Measurements from ENCODE around the gene RABL6.

DNA sequence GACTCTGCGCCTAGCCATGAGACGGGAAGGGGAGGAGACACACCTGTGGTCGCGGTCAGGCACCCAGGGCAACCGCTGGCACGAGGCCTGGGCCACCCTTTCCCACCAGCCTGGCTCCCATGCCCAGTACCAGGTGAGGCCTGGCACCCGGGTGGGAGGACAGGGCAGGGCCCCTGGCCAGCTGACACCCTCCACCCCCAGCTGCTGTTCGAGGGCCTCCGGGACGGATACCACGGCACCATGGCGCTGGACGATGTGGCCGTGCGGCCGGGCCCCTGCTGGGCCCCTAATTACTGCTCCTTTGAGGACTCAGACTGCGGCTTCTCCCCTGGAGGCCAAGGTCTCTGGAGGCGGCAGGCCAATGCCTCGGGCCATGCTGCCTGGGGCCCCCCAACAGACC is 49.4 kb downstream of the RABL6 start:
- TF ChIP-seq, protein P1, sequence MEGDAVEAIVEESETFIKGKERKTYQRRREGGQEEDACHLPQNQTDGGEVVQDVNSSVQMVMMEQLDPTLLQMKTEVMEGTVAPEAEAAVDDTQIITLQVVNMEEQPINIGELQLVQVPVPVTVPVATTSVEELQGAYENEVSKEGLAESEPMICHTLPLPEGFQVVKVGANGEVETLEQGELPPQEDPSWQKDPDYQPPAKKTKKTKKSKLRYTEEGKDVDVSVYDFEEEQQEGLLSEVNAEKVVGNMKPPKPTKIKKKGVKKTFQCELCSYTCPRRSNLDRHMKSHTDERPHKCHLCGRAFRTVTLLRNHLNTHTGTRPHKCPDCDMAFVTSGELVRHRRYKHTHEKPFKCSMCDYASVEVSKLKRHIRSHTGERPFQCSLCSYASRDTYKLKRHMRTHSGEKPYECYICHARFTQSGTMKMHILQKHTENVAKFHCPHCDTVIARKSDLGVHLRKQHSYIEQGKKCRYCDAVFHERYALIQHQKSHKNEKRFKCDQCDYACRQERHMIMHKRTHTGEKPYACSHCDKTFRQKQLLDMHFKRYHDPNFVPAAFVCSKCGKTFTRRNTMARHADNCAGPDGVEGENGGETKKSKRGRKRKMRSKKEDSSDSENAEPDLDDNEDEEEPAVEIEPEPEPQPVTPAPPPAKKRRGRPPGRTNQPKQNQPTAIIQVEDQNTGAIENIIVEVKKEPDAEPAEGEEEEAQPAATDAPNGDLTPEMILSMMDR (IDR thresholded peaks at IDR 0.05), result no peak
- TF ChIP-seq POLR2A (IDR thresholded peaks at IDR 0.05) (no peak), POLR2AphosphoS5 (IDR thresholded peaks at IDR 0.05) (no peak), EP300 (IDR thresholded peaks at IDR 0.05) (no peak)

Measured in suprapubic skin (tissue), 4 donors.